CD14-positive monocyte (primary cell): Measurements from ENCODE around the gene MS4A12. TPM values are rescaled to one million over a fixed set of nuclear protein-coding genes. Genes with fewer than 3 reads are reported as not detected.

ENCODE experiments used
- DNase-seq, 3 donors: peaks; one replicate each; pipeline ENCODE4 v3.0.0-alpha.2; 2011 to 2022
- H2AFZ ChIP-seq: 2 replicates; pipeline ENCODE4 v1.6.0; 2012; ENCODE audit warnings: mild to moderate bottlenecking, low read depth, low read length, inconsistent platforms; ENCODE audit not compliant: insufficient read depth, poor library complexity, severe bottlenecking
- H3K27ac ChIP-seq, 2 donors: 1 replicate in 1 of 2; 2 replicates in 1 of 2; pipeline ENCODE4 v1.5.1; 2012 to 2013; ENCODE audit warnings: low read length in 2 of 2, control low read depth in 1 of 2, inconsistent platforms in 1 of 2, low read depth in 1 of 2, mild to moderate bottlenecking in 1 of 2
- H3K27me3 ChIP-seq, 2 donors: one replicate each; pipeline versions ENCODE4 v1.6.0 to v1.6.1; 2011 to 2013; ENCODE audit warnings: low read length in 2 of 2; ENCODE audit not compliant: control insufficient read depth in 2 of 2, insufficient read depth in 2 of 2
- H3K36me3 ChIP-seq, 2 donors: replicated peaks in 1 of 2; 1 replicate in 1 of 2; 2 replicates in 1 of 2; pipeline versions ENCODE4 v1.5.1 to v1.6.1; 2012 to 2013; ENCODE audit warnings: low read length in 2 of 2, control low read depth in 1 of 2, inconsistent platforms in 1 of 2, mild to moderate bottlenecking in 1 of 2; ENCODE audit not compliant: insufficient read depth in 2 of 2, control insufficient read depth in 1 of 2
- H3K4me1 ChIP-seq, 2 donors: 1 replicate in 1 of 2; 2 replicates in 1 of 2; pipeline versions ENCODE4 v1.5.1 to v1.6.1; 2012 to 2013; ENCODE audit warnings: low read length in 2 of 2, control low read depth in 1 of 2, inconsistent platforms in 1 of 2, mild to moderate bottlenecking in 1 of 2, moderate library complexity in 1 of 2; ENCODE audit not compliant: insufficient read depth in 2 of 2, control insufficient read depth in 1 of 2
- H3K4me2 ChIP-seq: replicated peaks from 2 replicates; pipeline ENCODE3; 2012; ENCODE audit warnings: low read length, moderate library complexity, mild to moderate bottlenecking; ENCODE audit not compliant: poor library complexity, severe bottlenecking; ENCODE audit errors: extremely low read depth
- H3K4me3 ChIP-seq, 3 experiments: fragments of 200-600 bp in 1 of 3; sonication (generic) in 1 of 3; replicated peaks in 1 of 3; 1 replicate in 2 of 3; 2 replicates in 1 of 3; pipeline ENCODE4 v1.5.1; 2011 to 2013; ENCODE audit warnings: low read length in 3 of 3, mild to moderate bottlenecking in 3 of 3, control low read depth in 2 of 3, low read depth in 2 of 3, inconsistent platforms in 1 of 3, moderate library complexity in 1 of 3
- H3K79me2 ChIP-seq: 2 replicates; pipeline ENCODE4 v1.6.0; 2012; ENCODE audit warnings: mild to moderate bottlenecking, control low read depth, inconsistent platforms, low read length, moderate library complexity; ENCODE audit not compliant: insufficient read depth
- H3K9ac ChIP-seq: 2 replicates; pipeline ENCODE4 v1.6.0; 2017; ENCODE audit warnings: low read length, mild to moderate bottlenecking; ENCODE audit not compliant: insufficient read depth, poor library complexity, severe bottlenecking
- H3K9me3 ChIP-seq, 2 donors: replicated peaks in 1 of 2; 1 replicate in 1 of 2; 2 replicates in 1 of 2; pipeline versions ENCODE4 v1.5.1 to v1.6.1; 2012 to 2013; ENCODE audit warnings: low read length in 2 of 2, control low read depth in 1 of 2; ENCODE audit not compliant: control insufficient read depth in 1 of 2, insufficient read depth in 1 of 2
- H4K20me1 ChIP-seq: 2 replicates; pipeline ENCODE4 v1.6.0; 2012; ENCODE audit warnings: mild to moderate bottlenecking, low read length, control low read depth, moderate library complexity; ENCODE audit not compliant: insufficient read depth
- H3K27ac Mint-ChIP-seq, 7 donors: one replicate each; pipeline ENCODE4 v1.8.0; 2020; ENCODE audit warnings: mild to moderate bottlenecking in 7 of 7, mixed read lengths in 7 of 7, moderate library complexity in 6 of 7, inconsistent platforms in 2 of 7
- H3K27me3 Mint-ChIP-seq, 3 donors: one replicate each; pipeline ENCODE4 v1.8.0; 2021 to 2022; ENCODE audit warnings: low read depth in 3 of 3, mild to moderate bottlenecking in 3 of 3, mixed read lengths in 3 of 3, moderate library complexity in 3 of 3, inconsistent platforms in 1 of 3
- H3K36me3 Mint-ChIP-seq, 2 donors: one replicate each; pipeline ENCODE4 v1.8.0; 2020; ENCODE audit warnings: mixed read lengths in 2 of 2, inconsistent platforms in 1 of 2, mild to moderate bottlenecking in 1 of 2
- H3K4me1 Mint-ChIP-seq: one replicate; pipeline ENCODE4 v1.8.0; 2020; ENCODE audit warnings: mild to moderate bottlenecking, mixed read lengths
- H3K4me3 Mint-ChIP-seq, 2 donors: one replicate each; pipeline ENCODE4 v1.8.0; 2020; ENCODE audit warnings: mild to moderate bottlenecking in 2 of 2, mixed read lengths in 2 of 2, moderate library complexity in 1 of 2
- H3K9me3 Mint-ChIP-seq, 7 donors: one replicate each; pipeline ENCODE4 v1.8.0; 2020 to 2022; ENCODE audit warnings: mixed read lengths in 7 of 7, mild to moderate bottlenecking in 6 of 7, moderate library complexity in 6 of 7, inconsistent platforms in 2 of 7
- WGBS: methylation state at CpG from one replicate; pipeline ENCODE4 v1.1.5; 2013; ENCODE audit warnings: missing lambda C conversion rate; ENCODE audit not compliant: insufficient coverage; 5-methylcytosine and 5-hydroxymethylcytosine counted together
- intact Hi-C, 2 donors: fragments of 100-400 bp; cut with micrococcal nuclease; formaldehyde crosslinking; loops; one replicate each; pipeline versions ENCODE4 v1.15.0 to v1.15.1; 2023
- polyA plus RNA-seq, 3 donors: library from polyadenylated mRNA; depleted of rRNA in 1 of 3; unstranded in 2 of 3; stranded (reverse) in 1 of 3; fragments of 300-500 nt in 2 of 3; fragments of >200 nt in 1 of 3; fragmentation: Illumina TruSeq in 2 of 3; gene quantifications; 1 replicate in 2 of 3; 2 replicates in 1 of 3; pipeline ENCODE4 v1.2.3, GENCODE V29; 2012 to 2021
- TF ChIP-seq, protein P1 (sequence below): fragments of 200-600 bp; IDR thresholded peaks from one replicate; pipeline ENCODE4 v1.8.0; 2022; ENCODE audit warnings: antibody characterized with exemption, mild to moderate bottlenecking

Gene MS4A12
- polyA plus RNA-seq, 3 donors = not detected

DNA sequence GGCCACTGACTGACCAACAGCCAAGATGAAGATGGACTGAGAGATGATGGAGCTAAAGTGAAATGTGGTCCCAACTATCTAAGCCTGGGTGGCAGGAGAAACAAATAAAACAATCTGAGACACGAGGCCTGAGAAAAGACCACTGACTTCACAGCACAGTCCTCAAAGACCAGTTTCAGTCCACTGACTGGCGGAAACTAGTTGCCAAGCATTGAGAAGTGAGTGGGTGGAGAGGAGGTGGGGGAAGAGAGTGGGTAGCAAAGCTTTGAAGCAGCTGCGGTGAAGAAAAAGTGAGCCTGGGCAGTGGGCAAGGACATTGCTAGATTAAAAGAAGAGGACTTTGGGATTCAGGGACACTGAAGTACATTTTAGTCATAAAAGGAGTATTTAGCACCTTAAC lies 35.0 kb upstream of the MS4A12 start:
- WGBS = 100% methylated on average over 2 of the region's 3 CpGs
- Histone ChIP-seq H3K27ac (no peak overlapping the region), H3K4me3 (no peak overlapping the region), H3K27me3 (no peaks in the 10 kb centered on the region), H3K4me2 (no peak overlapping the region), H3K79me2 (no peaks in the 10 kb centered on the region), H4K20me1 (no peaks in the 10 kb centered on the region), H3K9ac (no peak overlapping the region), H3K9me3 (no peaks in the 10 kb centered on the region), H3K4me1 (no peaks in the 10 kb centered on the region), H3K36me3 (no peaks in the 10 kb centered on the region), H2AFZ (no peak overlapping the region)
- peaks cover 0 to 3% (median 2%) of the 10 kb centered on the region in 3 donors for H3K27me3 Mint-ChIP-seq
- H3K9me3 Mint-ChIP-seq = peaks cover 0 to 3% (median 0%) of the 10 kb centered on the region in 7 donors
- intact Hi-C loops = no loop called here
- no peak overlapping the region for H3K4me3 Mint-ChIP-seq
- H3K4me1 Mint-ChIP-seq = no peaks in the 10 kb centered on the region
- H3K27ac Mint-ChIP-seq = peak overlapping the region in 1 of 7 donors; percentile 21
- H3K36me3 Mint-ChIP-seq = peaks cover 0 to 1% of the 10 kb centered on the region in 2 donors
- TF ChIP-seq, protein P1, sequence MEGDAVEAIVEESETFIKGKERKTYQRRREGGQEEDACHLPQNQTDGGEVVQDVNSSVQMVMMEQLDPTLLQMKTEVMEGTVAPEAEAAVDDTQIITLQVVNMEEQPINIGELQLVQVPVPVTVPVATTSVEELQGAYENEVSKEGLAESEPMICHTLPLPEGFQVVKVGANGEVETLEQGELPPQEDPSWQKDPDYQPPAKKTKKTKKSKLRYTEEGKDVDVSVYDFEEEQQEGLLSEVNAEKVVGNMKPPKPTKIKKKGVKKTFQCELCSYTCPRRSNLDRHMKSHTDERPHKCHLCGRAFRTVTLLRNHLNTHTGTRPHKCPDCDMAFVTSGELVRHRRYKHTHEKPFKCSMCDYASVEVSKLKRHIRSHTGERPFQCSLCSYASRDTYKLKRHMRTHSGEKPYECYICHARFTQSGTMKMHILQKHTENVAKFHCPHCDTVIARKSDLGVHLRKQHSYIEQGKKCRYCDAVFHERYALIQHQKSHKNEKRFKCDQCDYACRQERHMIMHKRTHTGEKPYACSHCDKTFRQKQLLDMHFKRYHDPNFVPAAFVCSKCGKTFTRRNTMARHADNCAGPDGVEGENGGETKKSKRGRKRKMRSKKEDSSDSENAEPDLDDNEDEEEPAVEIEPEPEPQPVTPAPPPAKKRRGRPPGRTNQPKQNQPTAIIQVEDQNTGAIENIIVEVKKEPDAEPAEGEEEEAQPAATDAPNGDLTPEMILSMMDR = no peak
- DNase-seq = no peak

DNA sequence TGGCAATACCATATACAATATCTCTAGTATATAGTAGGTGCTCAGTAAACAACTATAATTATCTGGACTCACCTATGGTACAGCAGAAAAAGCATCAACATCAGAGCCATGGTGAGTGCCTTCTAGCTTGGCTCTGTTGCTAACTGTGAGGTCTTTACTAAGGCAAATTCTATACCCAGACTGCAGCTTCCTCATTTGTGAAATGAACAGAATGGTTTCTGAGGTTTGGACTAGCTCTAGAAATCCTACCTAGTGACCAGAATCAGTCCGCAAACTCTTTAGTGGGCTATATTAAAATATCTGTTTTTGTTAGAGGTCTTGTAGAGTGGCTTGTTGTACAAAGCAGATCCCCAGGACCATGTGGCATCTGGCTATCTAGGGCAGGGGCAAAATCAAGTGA lies 33.2 kb upstream of the MS4A12 start:
- H3K27ac ChIP-seq = no peak overlapping the region
- H3K4me1 Mint-ChIP-seq = peaks cover 11% of the 10 kb centered on the region
- no peak overlapping the region for H3K4me2 ChIP-seq
- no peak for DNase-seq
- H3K4me3 Mint-ChIP-seq = no peak overlapping the region
- no peaks in the 10 kb centered on the region for H3K79me2 ChIP-seq
- TF ChIP-seq, protein P1 = no peak
- intact Hi-C loops = no loop called here
- peaks cover 0 to 3% (median 2%) of the 10 kb centered on the region in 3 donors for H3K27me3 Mint-ChIP-seq
- H3K36me3 ChIP-seq = no peaks in the 10 kb centered on the region
- peaks cover 0 to 4% (median 0%) of the 10 kb centered on the region in 7 donors for H3K9me3 Mint-ChIP-seq
- no peaks in the 10 kb centered on the region for H3K27me3 ChIP-seq
- H3K4me3 ChIP-seq = no peak overlapping the region
- WGBS = no CpG with 5 or more reads among the region's 1 CpG
- H3K9me3 ChIP-seq = no peaks in the 10 kb centered on the region
- no peak overlapping the region for H3K27ac Mint-ChIP-seq
- H4K20me1 ChIP-seq = no peaks in the 10 kb centered on the region
- H3K4me1 ChIP-seq = peaks cover 8 to 11% of the 10 kb centered on the region in 2 donors
- H2AFZ ChIP-seq = no peak overlapping the region
- H3K9ac ChIP-seq = no peak overlapping the region
- peaks cover 0 to 1% of the 10 kb centered on the region in 2 donors for H3K36me3 Mint-ChIP-seq
